ENCODE measurements around the gene HTRA3.
"Not testable (repeated sequence)": the region's sequence is repeated elsewhere in the genome, so short reads cannot be mapped to it uniquely, and the experiment has no call there.

Gene HTRA3

GRCh38 chr4:8340781-8341241 is 71.3 kb downstream of the HTRA3 start:
- no peak for DNase-seq
- no CpG with 5 or more reads among the region's 8 CpGs for WGBS (ENCODE audit: extremely low coverage, insufficient coverage, low lambda C conversion rate)
- no peak overlapping the region for H3K4me2 ChIP-seq (ENCODE audit: low read length)
- H3K79me1 ChIP-seq (ENCODE audit: low read length), result no peaks in the 10 kb centered on the region
- no peak overlapping the region for H4K8ac ChIP-seq (ENCODE audit: low read depth, low read length)
- no peaks in the 10 kb centered on the region for H3K27me3 ChIP-seq (ENCODE audit: insufficient read depth, low read length, poor library complexity)
- no peak overlapping the region for H3K18ac ChIP-seq (ENCODE audit: low read length)
- no peak overlapping the region for H3K56ac ChIP-seq (ENCODE audit: low read length)
- H3K23ac ChIP-seq (ENCODE audit: low read length), result no peak overlapping the region
- H3K9ac ChIP-seq (ENCODE audit: low read length), result no peak overlapping the region
- H2AK5ac ChIP-seq (ENCODE audit: low read length), result no peak overlapping the region
- H3K36me3 ChIP-seq (ENCODE audit: control insufficient read depth, insufficient read depth, low read length), result no peaks in the 10 kb centered on the region
- H2BK120ac ChIP-seq (ENCODE audit: low read depth, low read length), result no peak overlapping the region
- no peak overlapping the region for H3K4me3 ChIP-seq (ENCODE audit: low read length)
- H4K5ac ChIP-seq (ENCODE audit: low read length), result no peak overlapping the region
- no peaks in the 10 kb centered on the region for H3K79me2 ChIP-seq (ENCODE audit: control insufficient read depth, insufficient read depth, low read length)
- no peak overlapping the region for H2BK5ac ChIP-seq (ENCODE audit: low read length)
- no peak overlapping the region for H3K27ac ChIP-seq (ENCODE audit: low read depth, low read length)
- no peaks in the 10 kb centered on the region for H3K4me1 ChIP-seq (ENCODE audit: control insufficient read depth, low read depth, low read length)
- H3K4ac ChIP-seq (ENCODE audit: low read depth, low read length), result no peak overlapping the region
- no peak overlapping the region for H2BK15ac ChIP-seq (replicated peaks; ENCODE audit: low read depth)

- not testable (repeated sequence) for H2BK120ac ChIP-seq (ENCODE audit: low read depth, low read length); H3K18ac ChIP-seq (ENCODE audit: low read length); H4K5ac ChIP-seq (ENCODE audit: low read length); H3K4me1 ChIP-seq (ENCODE audit: control insufficient read depth, low read depth, low read length); H2AK5ac ChIP-seq (ENCODE audit: low read length); H3K79me1 ChIP-seq (ENCODE audit: low read length); DNase-seq; H2BK5ac ChIP-seq (ENCODE audit: low read length); H3K56ac ChIP-seq (ENCODE audit: low read length); H3K4me2 ChIP-seq (ENCODE audit: low read length); H3K9ac ChIP-seq (ENCODE audit: low read length); H3K79me2 ChIP-seq (ENCODE audit: control insufficient read depth, insufficient read depth, low read length); H4K8ac ChIP-seq (ENCODE audit: low read depth, low read length); H3K36me3 ChIP-seq (ENCODE audit: control insufficient read depth, insufficient read depth, low read length); H3K23ac ChIP-seq (ENCODE audit: low read length); H3K27ac ChIP-seq (ENCODE audit: low read depth, low read length); H3K4ac ChIP-seq (ENCODE audit: low read depth, low read length); H3K4me3 ChIP-seq (ENCODE audit: low read length); H3K27me3 ChIP-seq (ENCODE audit: insufficient read depth, low read length, poor library complexity); H2BK15ac ChIP-seq (replicated peaks; ENCODE audit: low read depth)
- no CpG with 5 or more reads among the region's 7 CpGs for WGBS (ENCODE audit: extremely low coverage, insufficient coverage, low lambda C conversion rate)
Measured at GRCh38 chr4:8341281-8341680, 71.7 kb downstream of the HTRA3 start.

- no peaks in the 10 kb centered on the region for H3K79me1 ChIP-seq (ENCODE audit: low read length)
- no peak overlapping the region for H3K18ac ChIP-seq (ENCODE audit: low read length)
- H3K27ac ChIP-seq (ENCODE audit: low read depth, low read length), result no peak overlapping the region
- no peak overlapping the region for H3K4ac ChIP-seq (ENCODE audit: low read depth, low read length)
- H3K36me3 ChIP-seq (ENCODE audit: control insufficient read depth, insufficient read depth, low read length), result no peaks in the 10 kb centered on the region
- H3K27me3 ChIP-seq (ENCODE audit: insufficient read depth, low read length, poor library complexity), result no peaks in the 10 kb centered on the region
- no peak overlapping the region for H3K23ac ChIP-seq (ENCODE audit: low read length)
- H3K9ac ChIP-seq (ENCODE audit: low read length), result no peak overlapping the region
- H2BK120ac ChIP-seq (ENCODE audit: low read depth, low read length), result no peak overlapping the region
- no peak overlapping the region for H2BK15ac ChIP-seq (replicated peaks; ENCODE audit: low read depth)
- no peak overlapping the region for H4K5ac ChIP-seq (ENCODE audit: low read length)
- H2BK5ac ChIP-seq (ENCODE audit: low read length), result no peak overlapping the region
- H3K79me2 ChIP-seq (ENCODE audit: control insufficient read depth, insufficient read depth, low read length), result no peaks in the 10 kb centered on the region
- H3K4me2 ChIP-seq (ENCODE audit: low read length), result no peak overlapping the region
- WGBS (ENCODE audit: extremely low coverage, insufficient coverage, low lambda C conversion rate), result no CpG with 5 or more reads among the region's 10 CpGs
- H3K4me1 ChIP-seq (ENCODE audit: control insufficient read depth, low read depth, low read length), result no peaks in the 10 kb centered on the region
- DNase-seq, result no peak
- no peak overlapping the region for H3K56ac ChIP-seq (ENCODE audit: low read length)
- no peak overlapping the region for H3K4me3 ChIP-seq (ENCODE audit: low read length)
- H4K8ac ChIP-seq (ENCODE audit: low read depth, low read length), result no peak overlapping the region
- H2AK5ac ChIP-seq (ENCODE audit: low read length), result no peak overlapping the region
Measured at GRCh38 chr4:8341691-8342090, 72.1 kb downstream of the HTRA3 start.

GRCh38 chr4:8342651-8343261 is 73.2 kb downstream of the HTRA3 start:
- Histone ChIP-seq H3K4me1 (ENCODE audit: control insufficient read depth, low read depth, low read length) (no peaks in the 10 kb centered on the region), H3K4me2 (ENCODE audit: low read length) (no peak overlapping the region), H3K79me2 (ENCODE audit: control insufficient read depth, insufficient read depth, low read length) (no peaks in the 10 kb centered on the region), H3K56ac (ENCODE audit: low read length) (no peak overlapping the region), H2AK5ac (ENCODE audit: low read length) (no peak overlapping the region), H3K18ac (ENCODE audit: low read length) (no peak overlapping the region), H3K4me3 (ENCODE audit: low read length) (no peak overlapping the region), H2BK15ac (replicated peaks; ENCODE audit: low read depth) (no peak overlapping the region), H2BK5ac (ENCODE audit: low read length) (no peak overlapping the region), H3K36me3 (ENCODE audit: control insufficient read depth, insufficient read depth, low read length) (no peaks in the 10 kb centered on the region), H3K27ac (ENCODE audit: low read depth, low read length) (no peak overlapping the region), H4K5ac (ENCODE audit: low read length) (no peak overlapping the region), H3K4ac (ENCODE audit: low read depth, low read length) (no peak overlapping the region), H3K23ac (ENCODE audit: low read length) (no peak overlapping the region), H3K9ac (ENCODE audit: low read length) (no peak overlapping the region), H3K27me3 (ENCODE audit: insufficient read depth, low read length, poor library complexity) (no peaks in the 10 kb centered on the region), H3K79me1 (ENCODE audit: low read length) (no peaks in the 10 kb centered on the region), H2BK120ac (ENCODE audit: low read depth, low read length) (no peak overlapping the region), H4K8ac (ENCODE audit: low read depth, low read length) (no peak overlapping the region)
- peak; percentile 54 for DNase-seq
- no CpG with 5 or more reads among the region's 16 CpGs for WGBS (ENCODE audit: extremely low coverage, insufficient coverage, low lambda C conversion rate)

GRCh38 chr4:8343262-8343966 is 73.9 kb downstream of the HTRA3 start:
- Histone ChIP-seq H3K4ac (ENCODE audit: low read depth, low read length) (no peak overlapping the region), H2BK120ac (ENCODE audit: low read depth, low read length) (no peak overlapping the region), H3K18ac (ENCODE audit: low read length) (no peak overlapping the region), H4K5ac (ENCODE audit: low read length) (no peak overlapping the region), H2BK5ac (ENCODE audit: low read length) (no peak overlapping the region), H3K23ac (ENCODE audit: low read length) (no peak overlapping the region), H2BK15ac (replicated peaks; ENCODE audit: low read depth) (no peak overlapping the region), H4K8ac (ENCODE audit: low read depth, low read length) (no peak overlapping the region), H3K4me1 (ENCODE audit: control insufficient read depth, low read depth, low read length) (no peaks in the 10 kb centered on the region), H2AK5ac (ENCODE audit: low read length) (no peak overlapping the region), H3K4me3 (ENCODE audit: low read length) (no peak overlapping the region), H3K27ac (ENCODE audit: low read depth, low read length) (no peak overlapping the region), H3K9ac (ENCODE audit: low read length) (no peak overlapping the region), H3K79me2 (ENCODE audit: control insufficient read depth, insufficient read depth, low read length) (no peaks in the 10 kb centered on the region), H3K56ac (ENCODE audit: low read length) (no peak overlapping the region), H3K36me3 (ENCODE audit: control insufficient read depth, insufficient read depth, low read length) (no peaks in the 10 kb centered on the region), H3K27me3 (ENCODE audit: insufficient read depth, low read length, poor library complexity) (no peaks in the 10 kb centered on the region), H3K79me1 (ENCODE audit: low read length) (no peaks in the 10 kb centered on the region), H3K4me2 (ENCODE audit: low read length) (no peak overlapping the region)
- no peak for DNase-seq
- no CpG with 5 or more reads among the region's 28 CpGs for WGBS (ENCODE audit: extremely low coverage, insufficient coverage, low lambda C conversion rate)

GRCh38 chr4:8343967-8344331 is 74.4 kb downstream of the HTRA3 start:
- Histone ChIP-seq H3K23ac (ENCODE audit: low read length) (no peak overlapping the region), H3K4me3 (ENCODE audit: low read length) (no peak overlapping the region), H3K4ac (ENCODE audit: low read depth, low read length) (no peak overlapping the region), H3K18ac (ENCODE audit: low read length) (no peak overlapping the region), H2BK120ac (ENCODE audit: low read depth, low read length) (no peak overlapping the region), H2BK15ac (replicated peaks; ENCODE audit: low read depth) (no peak overlapping the region), H3K36me3 (ENCODE audit: control insufficient read depth, insufficient read depth, low read length) (no peaks in the 10 kb centered on the region), H3K27me3 (ENCODE audit: insufficient read depth, low read length, poor library complexity) (no peaks in the 10 kb centered on the region), H2AK5ac (ENCODE audit: low read length) (no peak overlapping the region), H4K8ac (ENCODE audit: low read depth, low read length) (no peak overlapping the region), H3K56ac (ENCODE audit: low read length) (no peak overlapping the region), H2BK5ac (ENCODE audit: low read length) (no peak overlapping the region), H3K79me2 (ENCODE audit: control insufficient read depth, insufficient read depth, low read length) (no peaks in the 10 kb centered on the region), H3K79me1 (ENCODE audit: low read length) (no peaks in the 10 kb centered on the region), H3K9ac (ENCODE audit: low read length) (no peak overlapping the region), H4K5ac (ENCODE audit: low read length) (no peak overlapping the region), H3K27ac (ENCODE audit: low read depth, low read length) (no peak overlapping the region), H3K4me1 (ENCODE audit: control insufficient read depth, low read depth, low read length) (no peaks in the 10 kb centered on the region), H3K4me2 (ENCODE audit: low read length) (no peak overlapping the region)
- DNase-seq, result no peak
- no CpG with 5 or more reads among the region's 11 CpGs for WGBS (ENCODE audit: extremely low coverage, insufficient coverage, low lambda C conversion rate)

All from mesendoderm (in vitro differentiated cells).